Measurements from ENCODE around the gene ONECUT2.

ONECUT2 gene

GRCh38 chr18:57397440-57398132 lies 37.6 kb upstream of the ONECUT2 start:
- no peaks in the 10 kb centered on the region for H4K20me1 ChIP-seq (ENCODE audit: insufficient read depth, low read length)
- H3K9me3 ChIP-seq (ENCODE audit: insufficient read depth, low read length, severe bottlenecking) = no peaks in the 10 kb centered on the region
- no peak overlapping the region for H3K4me2 ChIP-seq (ENCODE audit: insufficient read depth, low read length)
- no peak for TF ChIP-seq EZH2 (IDR thresholded peaks at IDR 0.05; ENCODE audit: borderline replicate concordance, low read depth, low read length, severe bottlenecking)
- TF ChIP-seq CTCF (IDR thresholded peaks at IDR 0.05; ENCODE audit: borderline replicate concordance, extremely low read depth, low read length, poor library complexity, severe bottlenecking) = no peak
- no peaks in the 10 kb centered on the region for H3K36me3 ChIP-seq (ENCODE audit: insufficient read depth, low read length)
- H3K27ac ChIP-seq (ENCODE audit: low read length) = no peak overlapping the region
- no peak overlapping the region for H3K9ac ChIP-seq (ENCODE audit: low read depth, low read length)
- no peak overlapping the region for H2AFZ ChIP-seq (ENCODE audit: low read depth, low read length)
- no peaks in the 10 kb centered on the region for H3K4me1 ChIP-seq (ENCODE audit: insufficient read depth, low read length)
- DNase-seq (no peak), ATAC-seq (ENCODE audit: insufficient read depth, low read depth) (no peak)
- no peak overlapping the region for H3K4me3 ChIP-seq (ENCODE audit: low read depth in 1 of 2, low read length in 2 of 2)
- no peaks in the 10 kb centered on the region for H3K27me3 ChIP-seq (ENCODE audit: insufficient read depth, low read length, poor library complexity)
- H3K79me2 ChIP-seq (ENCODE audit: insufficient read depth, low read length) = no peaks in the 10 kb centered on the region

- Histone ChIP-seq H4K20me1 (ENCODE audit: insufficient read depth, low read length) (no peaks in the 10 kb centered on the region), H3K27ac (ENCODE audit: low read length) (no peak overlapping the region), H3K9me3 (ENCODE audit: insufficient read depth, low read length, severe bottlenecking) (no peaks in the 10 kb centered on the region), H3K9ac (ENCODE audit: low read depth, low read length) (no peak overlapping the region), H3K4me2 (ENCODE audit: insufficient read depth, low read length) (no peak overlapping the region), H3K27me3 (ENCODE audit: insufficient read depth, low read length, poor library complexity) (no peaks in the 10 kb centered on the region), H3K4me1 (ENCODE audit: insufficient read depth, low read length) (no peaks in the 10 kb centered on the region), H2AFZ (ENCODE audit: low read depth, low read length) (no peak overlapping the region), H3K79me2 (ENCODE audit: insufficient read depth, low read length) (no peaks in the 10 kb centered on the region), H3K4me3 (ENCODE audit: low read depth in 1 of 2, low read length in 2 of 2) (no peak overlapping the region), H3K36me3 (ENCODE audit: insufficient read depth, low read length) (no peaks in the 10 kb centered on the region)
- no peak for ATAC-seq (ENCODE audit: insufficient read depth, low read depth)
- DNase-seq = no peak
- TF ChIP-seq EZH2 (IDR thresholded peaks at IDR 0.05; ENCODE audit: borderline replicate concordance, low read depth, low read length, severe bottlenecking) = no peak
- TF ChIP-seq CTCF (IDR thresholded peaks at IDR 0.05; ENCODE audit: borderline replicate concordance, extremely low read depth, low read length, poor library complexity, severe bottlenecking) = no peak
These were observed 30.8 kb upstream of the ONECUT2 start for GRCh38 chr18:57404345-57404744.

- H3K9me3 ChIP-seq (ENCODE audit: insufficient read depth, low read length, severe bottlenecking) = no peaks in the 10 kb centered on the region
- no peak overlapping the region for H2AFZ ChIP-seq (ENCODE audit: low read depth, low read length)
- DNase-seq = no peak
- no peak overlapping the region for H3K9ac ChIP-seq (ENCODE audit: low read depth, low read length)
- no peaks in the 10 kb centered on the region for H3K4me1 ChIP-seq (ENCODE audit: insufficient read depth, low read length)
- no peaks in the 10 kb centered on the region for H3K36me3 ChIP-seq (ENCODE audit: insufficient read depth, low read length)
- H3K4me3 ChIP-seq (ENCODE audit: low read depth in 1 of 2, low read length in 2 of 2) = no peak overlapping the region
- H3K27ac ChIP-seq (ENCODE audit: low read length) = no peak overlapping the region
- no peaks in the 10 kb centered on the region for H4K20me1 ChIP-seq (ENCODE audit: insufficient read depth, low read length)
- no peak overlapping the region for H3K4me2 ChIP-seq (ENCODE audit: insufficient read depth, low read length)
- ATAC-seq (ENCODE audit: insufficient read depth, low read depth) = no peak
- no peaks in the 10 kb centered on the region for H3K79me2 ChIP-seq (ENCODE audit: insufficient read depth, low read length)
- no peaks in the 10 kb centered on the region for H3K27me3 ChIP-seq (ENCODE audit: insufficient read depth, low read length, poor library complexity)
- TF ChIP-seq CTCF (IDR thresholded peaks at IDR 0.05; ENCODE audit: borderline replicate concordance, extremely low read depth, low read length, poor library complexity, severe bottlenecking) (no peak), EZH2 (IDR thresholded peaks at IDR 0.05; ENCODE audit: borderline replicate concordance, low read depth, low read length, severe bottlenecking) (no peak)
These were observed 25.5 kb upstream of the ONECUT2 start for GRCh38 chr18:57409650-57410049.

Data from DND-41 (cell line).